ENCODE results near the gene ECE2. TPM values are rescaled to one million over a fixed set of nuclear protein-coding genes. Genes with fewer than 3 reads are reported as not detected.

ECE2 gene
- total RNA-seq, 1 donor from 2014 or later, result not detected

GRCh38 chr3:184308744-184309143, 32.9 kb downstream of the ECE2 start:
- TF ChIP-seq, protein P1, sequence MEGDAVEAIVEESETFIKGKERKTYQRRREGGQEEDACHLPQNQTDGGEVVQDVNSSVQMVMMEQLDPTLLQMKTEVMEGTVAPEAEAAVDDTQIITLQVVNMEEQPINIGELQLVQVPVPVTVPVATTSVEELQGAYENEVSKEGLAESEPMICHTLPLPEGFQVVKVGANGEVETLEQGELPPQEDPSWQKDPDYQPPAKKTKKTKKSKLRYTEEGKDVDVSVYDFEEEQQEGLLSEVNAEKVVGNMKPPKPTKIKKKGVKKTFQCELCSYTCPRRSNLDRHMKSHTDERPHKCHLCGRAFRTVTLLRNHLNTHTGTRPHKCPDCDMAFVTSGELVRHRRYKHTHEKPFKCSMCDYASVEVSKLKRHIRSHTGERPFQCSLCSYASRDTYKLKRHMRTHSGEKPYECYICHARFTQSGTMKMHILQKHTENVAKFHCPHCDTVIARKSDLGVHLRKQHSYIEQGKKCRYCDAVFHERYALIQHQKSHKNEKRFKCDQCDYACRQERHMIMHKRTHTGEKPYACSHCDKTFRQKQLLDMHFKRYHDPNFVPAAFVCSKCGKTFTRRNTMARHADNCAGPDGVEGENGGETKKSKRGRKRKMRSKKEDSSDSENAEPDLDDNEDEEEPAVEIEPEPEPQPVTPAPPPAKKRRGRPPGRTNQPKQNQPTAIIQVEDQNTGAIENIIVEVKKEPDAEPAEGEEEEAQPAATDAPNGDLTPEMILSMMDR (IDR thresholded peaks at IDR 0.05; ENCODE audit: borderline replicate concordance), result no peak
- Histone ChIP-seq H3K27me3 (ENCODE audit: low read depth) (no peaks in the 10 kb centered on the region), H3K27ac (replicated peaks) (no peak overlapping the region), H3K4me3 (no peak overlapping the region), H3K4me1 (peaks cover 2% of the 10 kb centered on the region), H3K9me3 (replicated peaks) (no peaks in the 10 kb centered on the region), H3K36me3 (peaks cover 56% of the 10 kb centered on the region)
- no peak for DNase-seq
- intact Hi-C loops (cut with micrococcal nuclease), result no loop called here

GRCh38 chr3:184311633-184312032, 35.8 kb downstream of the ECE2 start:
- no peak for DNase-seq
- H3K27me3 ChIP-seq (ENCODE audit: low read depth), result no peaks in the 10 kb centered on the region
- no peak overlapping the region for H3K4me3 ChIP-seq
- TF ChIP-seq, protein P1 (IDR thresholded peaks at IDR 0.05; ENCODE audit: borderline replicate concordance), result no peak
- H3K4me1 ChIP-seq, result peaks cover 21% of the 10 kb centered on the region
- peaks cover 27% of the 10 kb centered on the region for H3K36me3 ChIP-seq
- no peak overlapping the region for H3K27ac ChIP-seq (replicated peaks)
- H3K9me3 ChIP-seq (replicated peaks), result no peaks in the 10 kb centered on the region
- intact Hi-C loops (cut with micrococcal nuclease), result no loop called here

GRCh38 chr3:184314363-184314699, 38.5 kb downstream of the ECE2 start, which contains the start of gene EIF4G1:
Gene EIF4G1, plus strand, starts transcription at chr3:184314606. Its CDS starts 1,191 bp downstream, at chr3:184315797.
- DNase-seq, result peak; percentile 96
- Histone ChIP-seq H3K27ac (replicated peaks) (peak within 1 kb of the TSS; percentile 98), H3K4me3 (peak within 1 kb of the TSS; percentile 83), H3K4me1 (peaks cover 47% of the 10 kb centered on the region), H3K27me3 (ENCODE audit: low read depth) (no peaks in the 10 kb centered on the region), H3K36me3 (peaks cover 20% of the 10 kb centered on the region), H3K9me3 (replicated peaks) (no peaks in the 10 kb centered on the region)
- TF ChIP-seq, protein P1 (IDR thresholded peaks at IDR 0.05; ENCODE audit: borderline replicate concordance), result no peak
- intact Hi-C loops (cut with micrococcal nuclease), result no loop called here

DNA sequence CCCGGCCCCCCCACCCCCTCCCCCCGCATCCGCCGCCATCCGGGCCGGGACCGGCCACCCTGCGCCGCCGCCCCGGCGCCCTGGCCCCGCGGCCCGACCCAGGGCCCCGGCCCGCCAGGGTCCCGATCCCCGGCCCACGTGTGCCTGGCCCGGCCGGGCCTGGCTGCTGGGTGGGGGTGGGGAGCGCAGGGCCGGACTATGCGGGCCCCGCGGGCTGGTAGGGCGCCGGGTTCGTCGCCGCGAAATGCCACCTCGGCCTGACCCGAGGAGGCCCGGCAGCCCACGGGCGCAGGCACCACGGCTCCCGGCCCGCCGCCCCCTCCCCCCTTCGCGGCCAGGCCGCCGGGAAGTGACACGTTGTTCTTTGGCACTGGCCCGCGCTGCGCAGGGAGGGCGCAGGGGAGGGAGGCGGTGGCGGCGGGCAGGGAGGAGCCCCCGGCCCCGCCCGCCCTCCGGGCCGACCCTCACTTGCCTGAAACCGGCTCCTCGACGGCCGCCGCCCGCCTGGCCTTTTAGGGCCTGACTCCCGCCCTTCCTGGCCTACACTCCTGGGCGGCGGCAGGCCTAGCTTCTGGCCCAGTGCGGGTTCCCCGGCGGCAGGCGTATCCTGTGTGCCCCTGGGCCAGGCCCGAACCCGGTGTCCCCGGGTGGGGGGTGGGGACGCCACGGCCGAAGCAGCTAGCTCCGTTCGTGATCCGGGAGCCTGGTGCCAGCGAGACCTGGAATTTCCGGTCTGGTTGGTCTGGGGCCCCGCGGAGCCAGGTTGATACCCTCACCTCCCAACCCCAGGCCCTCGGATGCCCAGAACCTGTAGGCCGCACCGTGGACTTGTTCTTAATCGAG, 39.1 kb downstream of the ECE2 start:
- Histone ChIP-seq H3K27ac (replicated peaks) (peak overlapping the region; percentile 98), H3K9me3 (replicated peaks) (no peaks in the 10 kb centered on the region), H3K4me3 (peak overlapping the region; percentile 83), H3K4me1 (peaks cover 53% of the 10 kb centered on the region), H3K36me3 (peaks cover 20% of the 10 kb centered on the region), H3K27me3 (ENCODE audit: low read depth) (no peaks in the 10 kb centered on the region)
- TF ChIP-seq, protein P1 (IDR thresholded peaks at IDR 0.05; ENCODE audit: borderline replicate concordance), result no peak
- intact Hi-C loops (cut with micrococcal nuclease), result no loop called here
- peak; percentile 90 for DNase-seq

- intact Hi-C loops (cut with micrococcal nuclease), result no loop called here
- Histone ChIP-seq H3K36me3 (peaks cover 23% of the 10 kb centered on the region), H3K27me3 (ENCODE audit: low read depth) (no peaks in the 10 kb centered on the region), H3K9me3 (replicated peaks) (no peaks in the 10 kb centered on the region), H3K27ac (replicated peaks) (peak overlapping the region; percentile 98), H3K4me1 (peaks cover 58% of the 10 kb centered on the region), H3K4me3 (peak overlapping the region; percentile 83)
- TF ChIP-seq, protein P1 (IDR thresholded peaks at IDR 0.05; ENCODE audit: borderline replicate concordance), result no peak
- DNase-seq, result no peak
Observed at GRCh38 chr3:184315543-184315867, 39.7 kb downstream of the ECE2 start.

All from left ventricle myocardium inferior (tissue), 1 donor.